OCI-LY3 (cell line): ENCODE measurements around the gene MTCH1.

Experiments used
- EZH2phosphoT487 ChIP-seq: fragments of 200-600 bp; shearing (Covaris generic); IDR thresholded peaks from 2 replicates; pipeline ENCODE4 v1.6.1; 2018; ENCODE audit warnings: antibody characterized with exemption, mixed run types, low read depth
- TF ChIP-seq, protein P1 (sequence below): fragments of 200-600, 300-600 bp; sonication (generic); IDR thresholded peaks from 2 replicates; pipeline ENCODE4 v1.5.1; 2014; ENCODE audit warnings: antibody characterized with exemption, low read length, low read depth

DNA sequence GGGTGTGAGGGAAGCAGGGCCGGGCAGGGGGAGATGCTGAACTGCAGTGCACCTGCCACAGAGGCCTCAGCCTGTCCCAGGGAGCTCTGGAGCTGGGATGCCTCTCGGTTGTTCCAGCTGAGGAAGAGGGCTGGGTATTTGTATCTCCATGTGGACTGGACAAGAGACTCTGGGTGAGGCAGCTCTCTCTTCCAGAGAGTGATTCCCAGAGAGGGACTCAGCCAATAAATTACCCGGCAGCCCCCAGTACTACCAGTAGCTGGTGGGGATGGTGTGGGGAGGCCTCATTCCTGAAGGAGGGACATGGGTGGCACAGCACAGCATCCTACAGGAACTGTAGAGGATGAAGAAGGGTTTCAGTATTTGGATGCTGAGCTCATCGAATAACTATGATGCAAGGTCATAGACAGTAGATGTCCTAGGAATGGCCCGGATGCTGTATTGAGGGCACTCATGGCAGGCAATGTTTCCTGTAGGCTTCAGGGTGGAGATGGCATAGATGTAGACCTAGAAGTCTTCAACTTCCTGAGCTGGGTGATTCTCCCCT lies 20.9 kb upstream of the MTCH1 start:
- TF ChIP-seq, protein P1, sequence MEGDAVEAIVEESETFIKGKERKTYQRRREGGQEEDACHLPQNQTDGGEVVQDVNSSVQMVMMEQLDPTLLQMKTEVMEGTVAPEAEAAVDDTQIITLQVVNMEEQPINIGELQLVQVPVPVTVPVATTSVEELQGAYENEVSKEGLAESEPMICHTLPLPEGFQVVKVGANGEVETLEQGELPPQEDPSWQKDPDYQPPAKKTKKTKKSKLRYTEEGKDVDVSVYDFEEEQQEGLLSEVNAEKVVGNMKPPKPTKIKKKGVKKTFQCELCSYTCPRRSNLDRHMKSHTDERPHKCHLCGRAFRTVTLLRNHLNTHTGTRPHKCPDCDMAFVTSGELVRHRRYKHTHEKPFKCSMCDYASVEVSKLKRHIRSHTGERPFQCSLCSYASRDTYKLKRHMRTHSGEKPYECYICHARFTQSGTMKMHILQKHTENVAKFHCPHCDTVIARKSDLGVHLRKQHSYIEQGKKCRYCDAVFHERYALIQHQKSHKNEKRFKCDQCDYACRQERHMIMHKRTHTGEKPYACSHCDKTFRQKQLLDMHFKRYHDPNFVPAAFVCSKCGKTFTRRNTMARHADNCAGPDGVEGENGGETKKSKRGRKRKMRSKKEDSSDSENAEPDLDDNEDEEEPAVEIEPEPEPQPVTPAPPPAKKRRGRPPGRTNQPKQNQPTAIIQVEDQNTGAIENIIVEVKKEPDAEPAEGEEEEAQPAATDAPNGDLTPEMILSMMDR, result no peak
- no peak for TF ChIP-seq EZH2phosphoT487
